ENCODE data around the gene ACOT6. TPM values are rescaled to one million over a fixed set of nuclear protein-coding genes. Genes with fewer than 3 reads are reported as not detected.
A peak's percentile ranks its signal among the peaks of the same experiment; 100 is the strongest.

Gene ACOT6
- total and polyA plus RNA-seq, 2 experiments from 2014 or later: not detected

- Histone ChIP-seq H3K4me1 (ENCODE audit: insufficient read depth) (peaks cover 10% of the 10 kb centered on the region), H3K79me2 (peaks cover 7% of the 10 kb centered on the region), H3K27me3 (no peaks in the 10 kb centered on the region), H2AFZ (no peak overlapping the region), H3K9me3 (ENCODE audit: low read depth) (no peaks in the 10 kb centered on the region), H3K36me3 (replicated peaks; ENCODE audit: insufficient read depth, low read depth) (no peaks in the 10 kb centered on the region), H3K4me2 (no peak overlapping the region), H3K27ac (no peak overlapping the region), H3K9me2 (replicated peaks; ENCODE audit: insufficient read depth) (no peaks in the 10 kb centered on the region), H4K20me1 (ENCODE audit: insufficient read depth, poor library complexity, severe bottlenecking) (no peaks in the 10 kb centered on the region), H3K4me3 (no peak overlapping the region)
- TF ChIP-seq CTCF (IDR thresholded peaks at IDR 0.05; ENCODE audit: poor library complexity) (no peak), EZH2 (IDR thresholded peaks at IDR 0.05; ENCODE audit: borderline replicate concordance) (no peak), EZH2phosphoT487 (IDR thresholded peaks at IDR 0.05; ENCODE audit: low read depth, severe bottlenecking, unreplicated experiment) (no peak)
- DNase-seq (ENCODE audit: low spot score): no peak
- WGBS (ENCODE audit: low lambda C conversion rate, missing lambda C conversion rate): 95% methylated on average over 5 of the region's 5 CpGs
Observed at GRCh38 chr14:73640796-73641365, 28.6 kb downstream of the ACOT6 start.

GRCh38 chr14:73644531-73645247 lies 32.4 kb downstream of the ACOT6 start, which contains the start of gene DNAL1:
Gene DNAL1, plus strand, starts transcription at chr14:73644986. Its CDS starts 54 bp downstream, at chr14:73645040.
- under 1% methylated on average over 42 of the region's 43 CpGs for WGBS (ENCODE audit: low lambda C conversion rate, missing lambda C conversion rate)
- no peaks in the 10 kb centered on the region for H4K20me1 ChIP-seq (ENCODE audit: insufficient read depth, poor library complexity, severe bottlenecking)
- peak within 1 kb of the TSS; percentile 92 for H3K4me3 ChIP-seq
- no peaks in the 10 kb centered on the region for H3K9me3 ChIP-seq (ENCODE audit: low read depth)
- H3K9me2 ChIP-seq (replicated peaks; ENCODE audit: insufficient read depth): no peaks in the 10 kb centered on the region
- H3K4me1 ChIP-seq (ENCODE audit: insufficient read depth): peaks cover 10% of the 10 kb centered on the region
- H3K79me2 ChIP-seq: peaks cover 27% of the 10 kb centered on the region
- peak; percentile 96 for DNase-seq (ENCODE audit: low spot score)
- no peaks in the 10 kb centered on the region for H3K27me3 ChIP-seq
- no peaks in the 10 kb centered on the region for H3K36me3 ChIP-seq (replicated peaks; ENCODE audit: insufficient read depth, low read depth)
- H2AFZ ChIP-seq: peak within 1 kb of the TSS; percentile 86
- H3K27ac ChIP-seq: peak within 1 kb of the TSS; percentile 84
- H3K4me2 ChIP-seq: peak within 1 kb of the TSS; percentile 75
- TF ChIP-seq EZH2 (IDR thresholded peaks at IDR 0.05; ENCODE audit: borderline replicate concordance): no peak
- TF ChIP-seq EZH2phosphoT487 (IDR thresholded peaks at IDR 0.05; ENCODE audit: low read depth, severe bottlenecking, unreplicated experiment): no peak
- TF ChIP-seq CTCF (IDR thresholded peaks at IDR 0.05; ENCODE audit: poor library complexity): no peak

- peak overlapping the region; percentile 86 for H2AFZ ChIP-seq
- peaks cover 33% of the 10 kb centered on the region for H3K79me2 ChIP-seq
- WGBS (ENCODE audit: low lambda C conversion rate, missing lambda C conversion rate): 7% methylated on average over 6 of the region's 7 CpGs
- H3K27ac ChIP-seq: no peak overlapping the region
- no peak for DNase-seq (ENCODE audit: low spot score)
- H3K4me1 ChIP-seq (ENCODE audit: insufficient read depth): peaks cover 10% of the 10 kb centered on the region
- no peaks in the 10 kb centered on the region for H3K36me3 ChIP-seq (replicated peaks; ENCODE audit: insufficient read depth, low read depth)
- H4K20me1 ChIP-seq (ENCODE audit: insufficient read depth, poor library complexity, severe bottlenecking): no peaks in the 10 kb centered on the region
- TF ChIP-seq CTCF (IDR thresholded peaks at IDR 0.05; ENCODE audit: poor library complexity): no peak
- no peak for TF ChIP-seq EZH2 (IDR thresholded peaks at IDR 0.05; ENCODE audit: borderline replicate concordance)
- no peak for TF ChIP-seq EZH2phosphoT487 (IDR thresholded peaks at IDR 0.05; ENCODE audit: low read depth, severe bottlenecking, unreplicated experiment)
- peak overlapping the region; percentile 75 for H3K4me2 ChIP-seq
- no peaks in the 10 kb centered on the region for H3K9me3 ChIP-seq (ENCODE audit: low read depth)
- H3K9me2 ChIP-seq (replicated peaks; ENCODE audit: insufficient read depth): no peaks in the 10 kb centered on the region
- peak overlapping the region; percentile 92 for H3K4me3 ChIP-seq
- no peaks in the 10 kb centered on the region for H3K27me3 ChIP-seq
Observed at GRCh38 chr14:73645248-73645610, 32.9 kb downstream of the ACOT6 start.

All from hepatocyte (in vitro differentiated cells).